GM21619 (cell line): ENCODE data around the gene CLPTM1.
A peak's percentile ranks its signal among the peaks of the same experiment; 100 is the strongest.

ENCODE experiments used
- ATAC-seq: cut with Tn5 transposase; IDR thresholded peaks from one replicate; pipeline ENCODE4 v1.9.1; 2021; ENCODE audit not compliant: unreplicated experiment

Gene CLPTM1

DNA sequence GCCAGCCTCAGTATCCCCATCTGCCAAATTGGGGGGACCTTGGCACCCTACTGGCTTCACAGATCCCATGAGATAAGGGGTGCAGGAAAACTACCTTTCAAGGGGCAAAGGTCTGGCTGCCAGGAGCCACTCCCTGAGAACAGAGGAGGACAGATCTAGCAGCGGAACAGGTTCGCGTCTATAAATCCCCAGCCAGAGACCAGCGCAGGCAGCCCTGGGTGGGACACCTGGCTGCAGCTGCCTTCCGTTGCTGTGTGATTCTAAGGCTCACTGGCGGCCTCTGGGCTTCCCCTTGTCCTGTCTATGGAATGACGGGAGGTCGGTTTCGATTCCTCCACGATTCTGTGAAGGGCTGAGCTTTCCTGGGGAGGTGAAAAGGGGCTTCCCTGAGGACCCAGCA is 53.4 kb downstream of the CLPTM1 start:
- no peak for ATAC-seq

DNA sequence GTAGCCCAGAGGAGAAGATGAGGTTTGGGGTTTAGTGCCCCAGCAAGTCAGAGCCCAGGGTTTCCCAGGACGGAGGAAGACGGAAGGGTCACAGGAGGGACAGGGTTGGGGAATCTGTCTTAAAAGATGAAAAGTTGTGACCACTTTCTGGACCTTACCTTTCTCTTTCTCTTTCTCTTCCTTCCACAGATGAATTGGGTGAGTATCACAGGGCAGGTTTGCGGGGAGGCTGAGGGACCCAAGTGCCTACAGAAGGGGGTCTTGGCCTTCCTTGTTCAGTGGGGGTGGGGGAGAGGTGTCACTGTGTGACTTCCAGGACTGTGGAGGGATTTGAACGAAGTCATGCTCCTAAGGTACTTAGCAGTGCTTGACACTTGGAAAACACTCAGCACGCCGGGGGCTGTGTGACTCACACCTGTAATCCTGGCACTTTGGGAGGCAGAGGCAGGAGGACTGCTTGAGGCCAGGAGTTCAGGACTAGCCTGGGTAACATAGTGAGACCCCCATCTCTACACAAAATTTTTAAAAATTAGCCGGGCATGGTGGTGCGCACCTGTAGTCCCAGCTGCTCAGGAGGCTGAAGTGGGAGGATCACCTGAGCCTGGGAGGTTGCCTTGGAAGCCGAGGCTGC is 54.6 kb downstream of the CLPTM1 start:
- no peak for ATAC-seq

DNA sequence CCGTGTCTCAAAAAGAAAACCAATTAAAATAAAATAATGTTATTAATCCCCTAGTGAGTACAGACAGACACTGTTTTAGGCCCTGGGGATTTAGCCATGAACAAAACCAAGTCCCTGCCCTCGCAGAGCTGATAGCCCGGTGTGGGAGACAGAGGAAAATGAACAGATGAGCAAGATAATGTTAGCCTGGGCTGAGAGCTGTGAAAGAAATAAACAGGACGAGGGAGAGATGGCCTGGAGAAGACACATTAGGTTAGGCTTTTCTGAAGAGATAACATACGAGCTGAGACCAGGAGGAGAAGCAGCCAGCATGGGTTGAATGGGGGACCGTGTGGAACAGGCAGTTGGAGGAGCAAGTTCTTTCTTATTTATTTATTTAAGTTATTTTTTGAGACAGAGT is 55.1 kb downstream of the CLPTM1 start:
- no peak for ATAC-seq

DNA sequence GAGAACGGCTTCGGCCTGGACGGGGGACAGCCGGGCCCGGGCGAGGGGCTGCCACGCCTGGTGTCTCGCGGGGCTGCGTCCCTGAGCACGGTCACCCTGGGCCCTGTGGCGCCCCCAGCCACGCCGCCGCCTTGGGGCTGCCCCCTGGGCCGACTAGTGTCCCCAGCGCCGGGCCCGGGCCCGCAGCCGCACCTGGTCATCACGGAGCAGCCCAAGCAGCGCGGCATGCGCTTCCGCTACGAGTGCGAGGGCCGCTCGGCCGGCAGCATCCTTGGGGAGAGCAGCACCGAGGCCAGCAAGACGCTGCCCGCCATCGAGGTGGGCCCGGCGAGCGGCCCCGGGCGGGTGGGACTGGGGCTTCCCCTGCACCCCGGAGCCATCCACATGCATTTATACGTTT is 56.8 kb downstream of the CLPTM1 start:
- ATAC-seq, result no peak

DNA sequence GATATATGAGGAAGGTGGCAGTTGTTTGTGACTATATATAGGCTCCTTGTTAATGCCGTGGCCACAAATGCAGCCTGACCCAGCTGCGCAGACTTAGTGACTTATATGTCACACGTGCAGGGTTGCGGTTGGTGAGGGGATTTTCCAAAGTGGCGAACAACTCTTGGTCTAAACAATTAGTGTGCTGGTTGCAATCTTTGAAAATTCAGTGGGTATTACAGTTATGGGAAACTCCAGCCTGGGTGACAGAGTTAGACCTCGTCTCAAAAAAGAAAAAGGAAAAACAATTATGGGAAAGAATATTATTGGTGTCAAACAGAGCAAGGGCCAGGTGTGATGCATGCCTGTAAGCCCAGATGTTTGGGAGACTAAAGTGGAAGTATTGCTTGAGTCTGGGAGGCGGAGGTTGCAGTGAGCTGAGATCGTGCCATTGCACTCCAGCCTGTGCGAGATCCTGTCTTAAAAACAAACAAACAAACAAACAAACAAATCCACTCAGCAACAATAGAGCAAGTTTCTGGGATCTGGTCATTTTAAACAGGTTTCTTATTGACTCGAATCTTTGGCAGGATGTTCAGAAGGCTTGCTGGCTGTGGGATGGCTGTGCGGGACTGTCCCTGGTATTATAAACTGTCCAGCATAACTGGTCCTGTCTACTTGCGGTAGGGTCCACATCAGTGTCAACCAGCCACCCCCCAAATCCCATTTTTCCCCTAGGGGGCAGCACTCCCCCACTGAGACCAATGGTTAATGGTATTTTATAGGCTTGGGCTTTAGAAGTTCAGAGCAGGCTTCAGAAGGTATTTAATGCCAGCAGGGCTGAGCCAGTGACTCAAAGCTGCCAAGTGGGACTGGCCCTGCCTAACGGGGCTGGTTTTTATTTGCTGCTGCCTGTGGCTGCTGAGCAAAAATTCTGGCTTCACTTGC is 61.5 kb downstream of the CLPTM1 start:
- peak; percentile 64 for ATAC-seq

DNA sequence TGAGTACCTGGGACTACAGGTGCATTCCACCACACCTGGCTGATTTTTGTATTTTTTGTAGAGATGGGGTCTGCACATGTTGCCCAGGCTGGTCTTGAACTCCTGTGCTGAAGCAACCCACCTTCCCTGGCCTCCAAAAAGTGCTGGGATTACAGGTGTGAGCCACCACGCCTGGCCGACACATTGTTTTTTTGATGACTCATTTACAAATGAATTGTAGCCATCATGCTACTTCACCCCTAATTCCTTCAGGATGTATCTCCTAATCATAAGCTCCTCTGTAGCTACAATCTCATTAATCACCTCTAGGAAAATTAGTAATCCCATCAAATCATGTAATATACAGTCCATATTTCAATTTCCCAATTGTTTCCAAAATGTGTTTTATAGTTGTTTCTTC is 64.0 kb downstream of the CLPTM1 start:
- ATAC-seq, result no peak

DNA sequence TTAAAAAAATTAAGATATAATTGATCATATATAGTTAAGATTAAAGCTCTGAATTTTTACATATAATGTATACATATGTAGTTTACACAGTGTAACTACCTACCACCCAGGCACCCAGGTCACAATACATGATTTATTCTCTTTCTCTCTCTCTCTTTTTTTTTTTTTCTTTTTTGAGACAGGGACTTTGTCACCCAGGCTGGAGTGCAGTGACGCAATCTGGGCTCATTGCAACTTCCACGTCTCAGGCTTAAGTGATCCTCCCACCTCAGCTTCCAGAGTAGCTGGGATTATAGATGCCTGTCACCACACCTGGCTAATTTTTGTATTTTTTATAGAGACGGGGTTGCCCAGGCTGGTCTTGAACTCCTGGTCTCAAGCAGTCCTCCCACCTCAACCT is 64.9 kb downstream of the CLPTM1 start:
- ATAC-seq, result no peak

DNA sequence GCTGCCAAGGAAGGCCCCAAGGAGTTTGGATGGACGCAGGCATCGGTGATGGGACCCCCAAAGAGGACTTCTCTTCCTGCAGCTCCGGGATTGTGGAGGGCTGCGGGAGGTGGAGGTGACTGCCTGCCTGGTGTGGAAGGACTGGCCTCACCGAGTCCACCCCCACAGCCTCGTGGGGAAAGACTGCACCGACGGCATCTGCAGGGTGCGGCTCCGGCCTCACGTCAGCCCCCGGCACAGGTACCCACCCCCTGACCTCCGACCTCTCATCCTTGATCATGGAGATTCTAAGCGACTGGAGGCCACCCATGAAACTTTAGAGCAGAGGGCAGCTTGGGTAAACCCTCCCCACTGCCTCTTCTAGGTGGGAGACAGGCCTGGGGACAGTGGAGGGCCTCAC is 66.8 kb downstream of the CLPTM1 start:
- ATAC-seq, result no peak

DNA sequence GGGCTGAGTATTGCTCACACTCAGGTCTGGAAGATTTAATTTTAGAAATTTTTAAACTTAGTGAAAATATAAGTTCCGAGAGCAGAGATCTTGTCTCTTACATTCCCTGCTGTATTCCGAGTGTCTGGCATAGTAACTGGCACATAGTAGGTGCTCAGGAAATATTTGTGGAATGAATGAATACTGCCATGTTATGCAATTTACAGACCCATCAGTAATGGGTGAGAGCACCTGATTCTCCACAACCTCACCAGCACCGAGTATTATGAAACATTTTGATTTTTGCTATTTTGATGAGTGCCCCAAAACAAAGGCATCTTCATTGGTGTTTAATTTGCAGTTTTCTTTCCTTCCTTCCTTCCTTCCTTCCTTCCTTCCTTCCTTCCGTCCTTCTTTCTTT is 67.9 kb downstream of the CLPTM1 start:
- no peak for ATAC-seq

DNA sequence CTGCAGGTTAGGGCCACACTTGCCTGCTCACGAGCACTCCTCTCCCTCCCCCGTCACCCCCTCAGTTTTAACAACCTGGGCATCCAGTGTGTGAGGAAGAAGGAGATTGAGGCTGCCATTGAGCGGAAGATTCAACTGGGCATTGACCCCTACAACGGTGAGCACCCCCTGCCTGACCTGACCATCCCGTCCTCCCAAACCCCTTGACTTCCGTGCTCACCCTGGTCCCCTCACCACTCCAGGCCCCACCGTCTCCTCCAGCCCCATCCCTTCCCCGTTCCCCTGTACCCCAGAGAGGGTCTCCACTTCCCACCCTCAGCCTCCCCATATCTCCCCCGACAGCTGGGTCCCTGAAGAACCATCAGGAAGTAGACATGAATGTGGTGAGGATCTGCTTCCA is 70.1 kb downstream of the CLPTM1 start:
- ATAC-seq, result no peak

DNA sequence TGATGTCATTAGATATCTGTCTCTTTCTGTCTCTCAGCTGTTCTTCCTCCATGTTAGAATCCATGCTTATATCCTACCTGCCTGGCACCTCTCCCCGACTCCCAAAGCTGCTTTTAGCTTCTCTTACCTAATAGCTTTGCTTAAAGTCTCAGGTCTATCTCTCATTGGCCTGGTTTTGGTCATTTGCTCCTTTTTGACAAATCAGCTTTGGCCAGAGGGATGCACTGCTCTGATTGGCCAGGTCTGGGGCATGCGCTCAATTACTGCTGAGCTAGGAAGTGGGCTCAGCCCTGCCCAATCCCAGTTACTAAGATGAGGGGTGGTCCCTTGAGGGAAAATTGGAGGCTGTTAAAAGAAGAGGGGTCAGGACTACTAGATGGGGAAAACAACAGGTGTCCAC is 72.2 kb downstream of the CLPTM1 start:
- no peak for ATAC-seq

DNA sequence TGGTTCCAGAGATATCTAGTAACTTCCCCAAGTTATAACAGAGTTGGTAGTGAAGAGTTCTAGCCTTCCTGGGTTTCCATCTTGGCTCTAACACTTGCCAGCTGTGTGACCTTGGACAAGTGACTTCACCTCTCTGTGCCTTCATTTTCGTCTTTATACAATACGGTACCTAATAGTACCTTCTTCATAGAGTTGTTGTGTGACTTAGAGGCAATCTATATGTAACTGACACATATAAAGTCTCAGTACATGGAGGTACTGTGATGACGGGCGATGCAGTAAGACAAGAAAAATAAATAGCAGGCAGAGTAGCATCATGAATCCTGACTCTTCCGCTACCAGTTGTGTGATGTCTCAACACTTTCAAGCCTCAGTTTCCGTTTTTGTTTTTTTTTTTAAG is 75.6 kb downstream of the CLPTM1 start:
- no peak for ATAC-seq

DNA sequence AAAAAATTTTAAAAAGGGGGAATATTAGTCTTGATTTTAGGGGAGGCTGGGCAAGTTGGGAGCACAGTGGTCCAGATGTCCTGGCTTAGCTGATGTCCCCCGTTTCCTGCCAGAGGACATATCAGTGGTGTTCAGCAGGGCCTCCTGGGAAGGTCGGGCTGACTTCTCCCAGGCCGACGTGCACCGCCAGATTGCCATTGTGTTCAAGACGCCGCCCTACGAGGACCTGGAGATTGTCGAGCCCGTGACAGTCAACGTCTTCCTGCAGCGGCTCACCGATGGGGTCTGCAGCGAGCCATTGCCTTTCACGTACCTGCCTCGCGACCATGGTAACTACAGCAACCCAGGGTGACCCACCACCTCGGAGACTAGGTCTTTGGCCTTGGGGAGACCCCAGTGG is 77.2 kb downstream of the CLPTM1 start:
- ATAC-seq, result no peak

DNA sequence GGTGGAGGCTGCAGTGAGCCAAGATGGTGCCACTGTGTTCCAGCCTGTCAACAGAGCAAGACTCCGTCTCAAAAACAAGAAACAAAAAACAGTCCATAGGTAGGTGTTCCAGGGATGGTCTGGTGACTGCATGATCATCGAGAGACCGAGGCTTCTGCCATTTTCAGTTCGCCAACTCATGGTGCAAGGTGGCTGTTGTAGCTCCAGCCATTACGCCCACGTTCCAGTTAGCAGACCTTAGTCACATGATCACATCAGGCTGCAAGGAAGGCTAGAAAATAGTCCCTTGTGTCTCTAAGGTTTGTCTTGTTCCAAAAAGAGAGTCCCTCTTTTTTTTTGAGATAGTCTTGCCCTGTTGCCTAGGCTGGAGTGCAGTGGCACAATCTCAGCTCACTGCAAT is 80.6 kb downstream of the CLPTM1 start:
- ATAC-seq, result no peak

DNA sequence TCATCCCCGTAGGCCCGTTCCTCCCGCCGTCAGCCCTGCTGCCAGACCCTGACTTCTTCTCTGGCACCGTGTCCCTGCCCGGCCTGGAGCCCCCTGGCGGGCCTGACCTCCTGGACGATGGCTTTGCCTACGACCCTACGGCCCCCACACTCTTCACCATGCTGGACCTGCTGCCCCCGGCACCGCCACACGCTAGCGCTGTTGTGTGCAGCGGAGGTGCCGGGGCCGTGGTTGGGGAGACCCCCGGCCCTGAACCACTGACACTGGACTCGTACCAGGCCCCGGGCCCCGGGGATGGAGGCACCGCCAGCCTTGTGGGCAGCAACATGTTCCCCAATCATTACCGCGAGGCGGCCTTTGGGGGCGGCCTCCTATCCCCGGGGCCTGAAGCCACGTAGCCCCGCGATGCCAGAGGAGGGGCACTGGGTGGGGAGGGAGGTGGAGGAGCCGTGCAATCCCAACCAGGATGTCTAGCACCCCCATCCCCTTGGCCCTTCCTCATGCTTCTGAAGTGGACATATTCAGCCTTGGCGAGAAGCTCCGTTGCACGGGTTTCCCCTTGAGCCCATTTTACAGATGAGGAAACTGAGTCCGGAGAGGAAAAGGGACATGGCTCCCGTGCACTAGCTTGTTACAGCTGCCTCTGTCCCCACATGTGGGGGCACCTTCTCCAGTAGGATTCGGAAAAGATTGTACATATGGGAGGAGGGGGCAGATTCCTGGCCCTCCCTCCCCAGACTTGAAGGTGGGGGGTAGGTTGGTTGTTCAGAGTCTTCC is 82.4 kb downstream of the CLPTM1 start:
- no peak for ATAC-seq

DNA sequence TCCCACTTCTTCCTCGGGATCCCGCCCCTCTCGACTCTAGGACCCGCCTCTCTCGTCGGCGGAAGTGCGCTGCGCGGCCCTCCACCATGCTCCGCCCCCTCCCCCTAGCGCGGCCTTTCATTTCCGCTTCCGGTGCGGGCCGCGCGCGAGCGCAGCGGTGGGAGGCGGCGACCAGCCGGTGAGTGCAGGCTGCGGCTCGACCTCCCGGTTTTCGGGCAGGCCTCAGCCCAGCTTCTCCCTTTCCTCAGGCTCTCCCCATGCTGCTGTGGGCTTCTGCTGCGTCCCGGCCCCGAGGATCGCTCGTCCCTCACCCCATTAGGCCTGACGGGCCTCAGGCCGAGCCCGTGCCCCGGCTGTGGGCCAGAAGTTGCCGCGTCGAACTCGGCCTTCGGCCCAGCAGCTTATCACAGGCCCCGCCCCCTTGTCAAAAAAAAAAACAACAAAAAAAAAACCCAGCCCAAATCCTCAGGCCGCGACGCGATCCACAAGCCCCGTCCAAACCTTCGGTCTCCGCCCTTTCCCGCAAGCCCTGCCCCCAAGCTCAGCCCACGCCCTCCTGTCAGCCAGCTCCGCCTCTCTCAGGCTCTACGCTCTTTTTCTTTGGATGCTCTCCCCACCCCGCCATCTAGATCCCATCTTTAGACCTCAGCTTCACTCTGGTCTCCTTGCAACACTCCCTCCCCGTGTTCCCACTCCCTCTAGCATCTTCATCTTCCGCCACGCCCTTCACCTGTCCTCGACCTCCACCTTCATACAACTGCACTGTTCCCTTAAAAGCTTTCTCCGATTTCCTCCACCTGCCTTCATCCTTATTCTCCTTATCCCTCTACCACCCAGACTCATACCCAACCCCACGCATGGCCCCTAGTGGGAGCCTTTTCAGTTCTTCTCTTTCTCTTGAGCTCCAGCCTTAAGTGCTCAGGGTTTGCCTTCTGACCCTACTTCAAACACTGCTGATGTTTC is 84.0 kb downstream of the CLPTM1 start, which contains the start of gene CLASRP:
TSS of gene CLASRP (plus strand) at position 115 of the 963 bp plus-strand sequence. CDS start 1,168 bp downstream, outside the sequence.
- peak; percentile 87 for ATAC-seq

DNA sequence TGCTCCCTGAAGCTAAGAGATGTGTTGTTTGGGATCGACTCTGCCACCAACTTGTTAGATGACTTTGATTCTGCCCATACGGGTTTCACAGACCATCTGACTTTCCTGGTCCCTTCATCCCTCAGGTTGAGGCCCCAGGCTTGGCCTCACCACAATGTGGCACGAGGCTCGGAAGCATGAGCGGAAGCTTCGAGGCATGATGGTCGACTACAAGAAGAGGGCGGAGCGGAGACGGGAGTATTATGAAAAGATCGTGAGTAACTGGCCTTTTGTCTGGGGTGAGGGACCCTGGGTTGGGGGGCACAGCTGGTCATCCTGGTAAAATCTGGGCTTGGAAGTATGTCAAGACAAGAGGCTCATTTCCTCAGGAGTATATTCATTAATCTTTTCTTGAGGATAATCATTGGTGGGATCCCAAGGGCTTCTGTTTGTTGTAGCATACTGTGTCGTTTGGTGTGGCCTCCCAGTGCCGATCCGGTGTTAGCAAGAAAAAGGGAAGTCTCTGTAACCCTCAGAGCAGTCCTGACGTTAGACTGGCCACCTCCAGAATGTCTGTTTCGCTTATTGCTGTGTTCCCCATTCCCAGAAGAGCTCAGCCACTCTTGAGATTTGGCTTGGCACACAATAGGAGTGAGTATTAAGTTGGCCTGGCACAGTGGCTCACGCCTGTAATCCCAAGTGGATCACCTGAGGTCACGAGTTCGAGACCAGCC is 85.0 kb downstream of the CLPTM1 start:
- ATAC-seq, result no peak

DNA sequence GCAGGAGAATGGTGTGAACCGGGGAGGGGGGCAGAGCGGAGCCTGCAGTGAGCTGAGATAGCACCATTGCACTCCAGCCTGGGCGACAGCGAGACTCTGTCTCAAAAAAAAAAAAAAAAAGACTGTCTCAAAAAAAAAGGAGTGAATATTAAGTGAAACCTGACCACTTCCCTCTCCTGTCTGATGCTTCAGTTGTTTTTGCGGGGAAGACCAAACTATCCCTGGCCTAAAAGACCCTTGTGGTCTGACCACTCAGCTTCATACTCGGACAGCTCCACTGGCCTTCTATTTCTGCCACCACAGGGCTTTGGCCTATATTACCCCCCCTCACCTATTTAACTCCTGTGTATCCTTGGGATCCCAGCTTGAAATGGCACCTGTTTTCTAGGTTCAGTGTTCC is 85.9 kb downstream of the CLPTM1 start:
- no peak for ATAC-seq
